ENCODE measurements around the gene TBCK. TPM values are rescaled to one million over a fixed set of nuclear protein-coding genes. Genes with fewer than 3 reads are reported as not detected.
A peak's percentile ranks its signal among the peaks of the same experiment; 100 is the strongest.

TBCK gene
- total RNA-seq (29.0 and 38.6 TPM in 2 replicates), polyA plus RNA-seq (18.2 and 20.3 TPM in 2 replicates), polyA minus RNA-seq (62.4 and 65.8 TPM in 2 replicates), Bru-seq, nascent RNA (percentile 72 among the genes with signal in this experiment), BruChase-seq, experiment 1, labeled RNA remaining after a 6-hour chase (percentile 54 among the genes with signal in this experiment), BruChase-seq, experiment 2, labeled RNA remaining after a 2-hour chase (percentile 70 among the genes with signal in this experiment)
- 14.8 and 17.8 TPM in 2 replicates for polyA plus RNA-seq (2011; cell fraction: cytosol; rRNA removed)
- 72.2 and 92.7 TPM in 2 replicates for polyA plus RNA-seq (2011; cell fraction: nucleus; rRNA removed)
- polyA plus RNA-seq (2012), result 14.8 and 17.4 TPM in 2 replicates
- polyA minus RNA-seq (2011; cell fraction: cytosol; rRNA and poly(A)+ RNA removed), result 8.5 TPM
- 167 and 173 TPM in 2 replicates for polyA minus RNA-seq (2011; cell fraction: nucleus; rRNA and poly(A)+ RNA removed)
- long read RNA-seq, transcript TBCK-204 (26 exons, 3,047 nt), result major isoform, 17 of 27 reads
- long read RNA-seq, partial matches to known transcripts, result 0 of 27 reads
- long read RNA-seq, other reads (novel, unspliced or antisense), result 7 of 27 reads

- FAIRE-seq (peak; percentile 88), DNase-seq (ENCODE audit: low read depth, low spot score) (peak; percentile 92)
- TF ChIP-seq GATA2 (IDR thresholded peaks at IDR 0.05; ENCODE audit: insufficient read depth, insufficient read length, low read depth, low read length) (no peak), MAX (IDR thresholded peaks at IDR 0.05; ENCODE audit: insufficient read depth, insufficient read length) (peak; percentile 58), MYC (IDR thresholded peaks at IDR 0.05; ENCODE audit: low read depth, low read length) (peak; percentile 63), POLR2AphosphoS5 (IDR thresholded peaks at IDR 0.05; ENCODE audit: insufficient read depth, low read depth, low read length) (peak; percentile 46), POLR2A (IDR thresholded peaks at IDR 0.05; ENCODE audit: low read depth, low read length) (peak; percentile 78)
- peaks cover 20% of the 10 kb centered on the region for H3K4me1 ChIP-seq (ENCODE audit: control insufficient read depth, extremely low read depth, insufficient read depth, low read length)
- peak within 1 kb of the TSS; percentile 98 for H3K4me2 ChIP-seq (ENCODE audit: insufficient read depth, low read length)
- ChIA-PET CTCF (interaction anchor here (0.8 to 2.6 kb wide), 6 partner anchors 12 to 493 kb away, joined by 3 to 14 read pairs (median 3); no protein-coding TSS in a partner anchor), POLR2A (interaction anchor here (0.8 to 1.0 kb wide), 2 partner anchors 48 to 487 kb away, joined by 3 read pairs; no protein-coding TSS in a partner anchor)
- no peaks in the 10 kb centered on the region for H3K27me3 ChIP-seq (ENCODE audit: control insufficient read depth in 2 of 2, insufficient read depth in 2 of 2, low read length in 2 of 2)
- peak within 1 kb of the TSS; percentile 58 for H2AFZ ChIP-seq (ENCODE audit: low read depth, low read length)
- no peaks in the 10 kb centered on the region for H3K9me1 ChIP-seq (replicated peaks; ENCODE audit: control insufficient read depth, extremely low read depth, insufficient read depth, low read length)
- H3K27ac ChIP-seq (ENCODE audit: insufficient read depth, low read depth, low read length), result peak within 1 kb of the TSS; percentile 92
- peak within 1 kb of the TSS; percentile 93 for H3K9ac ChIP-seq (replicated peaks; ENCODE audit: extremely low read depth, insufficient read depth, low read length)
- BruUV-seq (replicated peaks), result no TSS peak
- peak within 1 kb of the TSS; percentile 49 to 96 (median 83) for H3K4me3 ChIP-seq (replicated peaks in 1 of 3; ENCODE audit: insufficient read depth in 1 of 3, low read depth in 1 of 3, low read length in 3 of 3)
- dilution Hi-C loops (cut with MboI; ENCODE audit: extremely low pct_ligation_motif_present, low sequenced_read_pairs), result no loop called here
- peaks cover 52% of the 10 kb centered on the region for H3K79me2 ChIP-seq (ENCODE audit: control insufficient read depth, insufficient read depth, low read length)
- H4K20me1 ChIP-seq (replicated peaks; ENCODE audit: control insufficient read depth, extremely low read depth, insufficient read depth, low read length), result no peaks in the 10 kb centered on the region
- intact Hi-C loops (cut with micrococcal nuclease), result loop anchor here (1.0 to 5.0 kb wide), 6 partner anchors 29 to 609 kb away; partner anchors contain the start of genes GSTCD and INTS12
- no peaks in the 10 kb centered on the region for H3K9me3 ChIP-seq (replicated peaks; ENCODE audit: control insufficient read depth, insufficient read depth, low read length)
- no peaks in the 10 kb centered on the region for H3K36me3 ChIP-seq (ENCODE audit: control insufficient read depth in 2 of 2, extremely low read depth in 1 of 2, insufficient read depth in 2 of 2, low read length in 2 of 2)
These were observed at the start of gene TBCK, which contains the start of gene AIMP1 for GRCh38 chr4:106315968-106316772. Gene TBCK (minus strand): TSS chr4:106316209. CDS start chr4:106308960, 7,249 bp downstream. Gene AIMP1 (plus strand): TSS chr4:106316550. CDS start chr4:106325010, 8,460 bp downstream.
